HG03097 (cell line): ENCODE results near the gene WAPL.
A peak's percentile ranks its signal among the peaks of the same experiment; 100 is the strongest.
"Not testable (repeated sequence)": the region's sequence is repeated elsewhere in the genome, so short reads cannot be mapped to it uniquely, and the experiment has no call there.

Source experiments
- ATAC-seq: cut with Tn5 transposase; IDR thresholded peaks from one replicate; pipeline ENCODE4 v1.9.1; 2021; ENCODE audit not compliant: unreplicated experiment, low FRiP score

Gene WAPL

DNA sequence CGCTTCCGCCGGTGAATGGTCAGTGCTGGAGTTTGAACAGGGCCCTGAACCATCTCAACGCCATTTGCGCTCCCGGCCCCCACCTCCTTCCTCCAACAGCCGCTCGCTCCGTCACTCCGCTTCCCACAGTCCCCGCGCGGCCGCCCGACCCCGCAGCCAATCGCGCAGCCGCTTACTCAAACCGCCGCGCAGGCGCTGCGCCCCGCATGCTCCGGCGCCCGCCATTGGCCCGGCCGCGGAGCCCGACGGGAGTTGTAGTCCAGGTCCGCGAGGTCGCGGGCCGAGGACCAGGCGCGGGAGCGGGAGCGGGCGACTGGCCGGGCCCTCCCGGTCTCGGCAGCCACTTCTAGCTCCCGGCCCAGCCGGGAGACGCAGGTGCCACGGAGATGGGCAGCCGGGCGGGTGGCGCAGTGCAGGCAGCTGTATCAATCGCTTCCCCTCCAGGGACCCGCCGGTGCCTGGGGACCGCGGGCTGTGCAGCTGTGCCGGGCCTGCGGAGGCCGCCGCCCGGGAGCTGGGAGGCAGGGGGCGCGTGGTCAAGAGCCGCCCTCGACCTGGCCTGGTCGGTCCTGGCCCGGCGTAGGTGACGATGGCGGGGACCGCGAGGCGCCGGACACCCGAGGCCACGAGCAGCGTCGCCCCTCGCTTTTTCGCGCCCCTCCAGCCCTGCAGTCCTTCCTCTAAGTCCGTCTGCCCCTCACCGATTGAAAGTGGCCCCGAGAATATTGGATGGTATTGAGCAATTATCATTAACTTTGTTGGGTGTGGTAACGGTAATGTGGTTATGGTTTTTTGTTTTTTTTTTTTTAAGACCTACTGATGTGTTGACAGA lies at the start of gene WAPL:
WAPL (minus strand) TSS at position 115 of the 832 bp plus-strand sequence. CDS start 3,723 bp downstream, outside the sequence.
- peak; percentile 95 for ATAC-seq

- no peak for ATAC-seq
Measured at GRCh38 chr10:86569335-86569734, 47.7 kb upstream of the WAPL start.

GRCh38 chr10:86566518-86566917 lies 44.9 kb upstream of the WAPL start:
- not testable (repeated sequence) for ATAC-seq

DNA sequence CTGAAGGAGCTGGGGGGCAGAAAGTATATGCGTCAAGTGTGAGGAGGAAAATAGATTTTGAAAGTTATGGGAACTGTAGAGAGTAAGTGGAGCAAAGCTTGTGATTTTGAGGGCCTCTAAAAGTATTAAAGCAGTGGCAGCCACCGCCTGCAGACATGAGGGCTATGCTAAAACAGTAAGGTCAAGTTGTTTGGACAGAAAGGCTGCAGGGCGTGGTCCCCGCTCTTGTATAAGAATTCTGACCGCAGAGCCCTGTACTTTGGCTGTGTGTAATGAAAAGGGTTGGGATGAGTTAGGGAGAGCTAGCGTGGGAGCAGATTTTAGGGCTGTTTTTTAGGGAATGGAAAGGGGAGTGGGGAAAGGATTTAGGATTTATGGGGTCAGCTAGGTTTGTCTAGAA lies 41.7 kb upstream of the WAPL start:
- not testable (repeated sequence) for ATAC-seq

DNA sequence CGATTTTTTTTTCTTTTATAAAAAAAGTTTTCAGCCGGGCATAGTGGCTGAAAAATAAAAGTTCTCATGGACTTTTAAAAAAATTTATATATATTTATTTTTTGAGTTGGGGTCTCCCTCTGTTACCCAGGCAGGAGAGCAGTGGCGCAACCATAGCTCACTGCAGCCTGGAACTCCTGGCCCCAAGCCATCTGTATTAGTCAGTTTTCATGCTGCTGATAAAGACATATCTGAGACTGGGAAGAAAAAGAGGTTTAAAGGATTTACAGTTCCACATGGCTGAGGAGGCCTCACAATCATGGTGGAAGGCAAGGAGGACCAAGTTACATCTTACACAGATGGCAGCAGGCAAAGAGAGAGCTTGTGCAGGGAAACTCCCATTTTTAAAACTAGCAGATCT lies 37.1 kb upstream of the WAPL start:
- not testable (repeated sequence) for ATAC-seq

GRCh38 chr10:86556933-86557649 lies 35.5 kb upstream of the WAPL start:
- no peak for ATAC-seq

GRCh38 chr10:86556532-86556931 lies 34.9 kb upstream of the WAPL start:
- ATAC-seq: no peak

- no peak for ATAC-seq
Measured at GRCh38 chr10:86553639-86554038, 32.0 kb upstream of the WAPL start.

DNA sequence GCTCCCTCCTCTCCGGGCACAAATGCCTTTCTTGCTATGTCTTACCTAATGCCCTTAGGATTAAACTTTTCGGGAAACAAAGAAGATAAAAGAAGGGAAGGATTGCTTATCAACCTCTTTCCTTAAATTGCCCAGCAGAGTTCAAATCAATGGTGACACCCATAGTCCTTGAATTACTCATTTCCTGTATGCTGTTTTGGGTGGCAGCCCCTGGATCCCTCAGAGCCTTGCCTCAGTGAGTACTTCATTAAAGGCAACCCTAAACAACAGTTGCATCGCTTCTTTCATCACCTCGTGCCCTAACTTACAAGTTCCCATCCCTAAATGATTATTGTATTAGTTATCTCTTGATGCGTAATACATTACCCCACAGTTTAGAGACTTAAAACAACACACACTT lies 31.6 kb upstream of the WAPL start:
- ATAC-seq: no peak

GRCh38 chr10:86547296-86547695 lies 25.7 kb upstream of the WAPL start:
- ATAC-seq: no peak

DNA sequence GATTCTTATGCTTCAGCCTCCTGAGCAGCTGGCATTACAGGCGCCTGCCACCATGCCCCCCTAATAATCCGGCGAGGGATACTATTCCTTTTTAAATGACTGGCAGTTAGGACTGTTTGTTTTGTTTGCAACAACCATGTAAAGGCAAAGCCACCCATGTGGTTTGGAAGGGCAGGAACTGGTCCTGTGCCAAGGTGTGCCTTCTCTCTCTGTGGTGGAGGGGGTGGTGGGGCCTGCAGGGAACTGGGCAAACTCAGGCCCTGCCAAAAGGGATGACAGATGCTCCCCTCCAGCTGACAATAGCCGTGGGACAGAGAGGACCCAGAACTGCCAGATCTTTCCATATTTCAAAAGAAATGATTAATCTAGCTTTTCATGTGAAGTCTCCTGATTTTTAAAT lies 23.5 kb upstream of the WAPL start:
- no peak for ATAC-seq

DNA sequence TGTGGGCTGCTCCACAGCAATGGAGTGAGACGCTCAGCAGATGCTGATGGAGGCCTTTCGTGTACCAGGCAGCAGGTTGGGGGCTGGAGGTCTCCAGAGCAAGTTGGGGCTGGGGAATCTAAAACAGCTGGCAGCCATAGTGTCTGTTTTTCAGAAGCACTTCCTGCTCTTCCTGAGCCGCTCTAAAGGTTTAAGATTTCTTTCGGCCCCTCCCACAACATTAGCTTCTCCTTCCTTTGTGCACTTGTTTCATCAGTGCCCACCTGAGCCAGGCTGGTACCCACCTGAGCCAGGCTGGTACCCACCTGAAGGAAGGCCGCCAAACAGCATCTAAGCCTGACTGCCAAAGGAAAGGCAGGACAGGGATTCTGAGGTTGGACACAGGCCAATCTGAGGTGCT lies 18.4 kb upstream of the WAPL start:
- ATAC-seq: no peak

DNA sequence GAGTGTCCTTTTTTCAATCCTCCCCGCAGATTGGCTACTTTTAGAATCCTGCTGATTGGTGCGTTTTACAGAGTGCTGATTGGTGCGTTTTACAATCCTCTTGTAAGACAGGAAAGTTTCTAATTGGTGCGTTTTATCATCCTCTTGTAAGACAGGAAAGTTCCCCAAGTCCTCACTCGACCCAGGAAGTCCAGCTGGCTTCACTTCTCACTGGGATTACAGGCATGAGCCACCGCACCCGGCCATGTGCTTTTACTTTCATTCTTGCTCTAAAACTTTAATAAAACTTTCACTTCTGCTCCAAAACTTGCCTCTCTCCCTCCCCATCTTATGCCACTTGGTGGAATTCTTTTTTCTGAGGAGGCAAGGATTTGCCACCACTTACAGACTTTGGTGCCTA lies 17.0 kb upstream of the WAPL start:
- ATAC-seq: no peak

DNA sequence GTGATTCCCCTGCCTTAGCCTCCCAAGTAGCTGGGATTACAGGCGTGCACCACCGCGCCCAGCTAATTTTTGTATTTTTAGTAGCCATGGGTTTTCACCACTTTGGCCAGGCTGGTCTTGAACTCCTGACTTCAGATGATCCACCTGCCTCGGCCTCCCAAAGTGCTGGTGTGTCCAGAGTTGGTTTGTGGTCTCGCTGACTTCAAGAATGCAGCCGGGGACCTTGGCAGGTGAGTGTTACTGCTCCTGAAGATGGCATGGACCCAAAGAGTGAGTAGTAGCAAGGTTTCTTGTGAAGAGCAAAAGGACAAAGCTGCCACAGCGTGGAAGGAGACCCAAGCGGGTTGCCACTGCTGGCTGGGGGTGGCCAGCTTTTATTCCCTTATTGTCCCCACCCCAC lies 16.4 kb upstream of the WAPL start:
- not testable (repeated sequence) for ATAC-seq

DNA sequence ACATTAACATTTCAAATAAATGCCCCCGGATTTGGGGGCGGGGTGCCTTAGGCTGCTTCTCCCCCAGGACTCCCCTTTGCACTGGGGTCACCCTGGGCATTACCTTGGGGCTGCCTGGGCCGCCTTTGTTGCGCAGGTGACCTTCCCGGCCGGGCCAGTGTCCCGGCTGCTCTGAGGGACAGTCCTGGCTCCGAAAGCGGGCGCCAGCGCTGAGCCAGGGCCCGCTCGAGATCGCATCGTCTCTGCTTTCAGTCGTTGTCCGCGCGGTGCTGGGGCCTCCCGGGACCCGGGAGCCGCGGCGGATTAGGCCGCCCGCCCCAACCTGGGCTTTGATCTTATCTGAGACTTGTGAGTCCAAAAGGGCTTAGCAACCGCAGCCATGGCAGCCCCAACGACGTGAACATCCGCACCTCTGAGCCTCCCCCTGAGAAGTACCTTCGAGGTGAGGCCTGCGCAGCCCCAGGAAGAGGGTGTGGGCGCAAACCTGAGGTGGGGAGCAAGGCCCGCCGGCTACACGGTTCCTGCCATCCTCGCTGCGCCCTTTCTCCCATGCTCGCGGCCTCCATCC lies 14.8 kb upstream of the WAPL start:
- ATAC-seq: no peak

DNA sequence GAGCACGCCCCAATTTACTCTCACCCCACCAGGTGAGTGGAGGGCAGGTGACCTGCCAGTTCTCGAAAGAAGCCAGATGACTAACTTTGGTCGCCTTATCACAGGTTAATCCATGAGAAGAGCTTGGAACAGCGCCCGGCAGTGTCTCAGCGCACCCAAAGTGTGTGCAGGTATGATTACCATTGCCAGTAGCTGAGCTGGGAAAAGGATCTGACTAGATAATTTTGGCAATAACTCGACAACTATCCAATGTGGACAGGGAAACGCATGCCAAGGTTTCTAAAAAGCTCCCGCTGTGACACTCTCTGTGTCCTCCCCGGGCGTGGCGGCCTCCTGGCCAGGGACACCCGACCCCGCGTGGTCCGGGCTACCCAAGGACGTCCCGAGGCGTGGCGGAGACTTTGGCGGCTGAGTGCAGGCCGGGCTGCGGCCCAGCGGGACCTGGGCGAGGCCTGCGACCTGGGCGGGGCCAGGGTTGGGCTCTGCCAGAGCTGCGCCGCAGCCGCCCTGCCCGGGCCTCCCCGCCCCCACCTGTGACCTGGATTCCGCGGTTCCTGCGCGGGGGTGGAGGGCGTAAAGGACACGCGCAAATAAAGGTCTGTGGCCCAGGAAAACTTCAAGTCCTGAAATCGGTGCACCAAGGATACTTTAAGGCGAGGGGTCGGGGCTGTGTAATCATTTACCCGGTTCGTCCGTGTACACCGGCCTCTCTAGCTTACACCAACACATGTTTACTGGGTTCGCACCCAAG lies 13.7 kb upstream of the WAPL start:
- ATAC-seq: no peak

DNA sequence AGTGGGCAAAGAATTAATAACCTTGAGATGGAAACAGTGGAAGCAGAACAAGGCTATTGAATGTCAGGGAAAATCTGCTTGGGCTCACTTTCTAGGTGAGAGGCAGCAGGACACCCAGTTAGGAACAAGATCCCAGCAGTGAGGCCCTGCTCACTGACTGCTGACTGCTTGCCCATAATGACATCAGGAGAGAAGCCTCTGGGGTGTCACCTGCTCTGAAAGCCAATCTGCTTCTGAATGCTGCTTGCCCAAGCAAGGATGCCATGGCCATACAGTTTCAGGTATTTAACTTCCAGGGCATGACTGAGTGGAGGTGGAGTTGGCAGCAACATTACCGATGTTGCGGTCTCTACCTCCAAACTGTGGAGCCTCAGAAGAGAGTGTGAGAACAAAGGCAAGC lies 11.7 kb upstream of the WAPL start:
- no peak for ATAC-seq

- ATAC-seq: not testable (repeated sequence)
Measured at GRCh38 chr10:86528736-86529135, 7.1 kb upstream of the WAPL start.

- no peak for ATAC-seq
Measured at GRCh38 chr10:86526606-86527005, 5.0 kb upstream of the WAPL start.

DNA sequence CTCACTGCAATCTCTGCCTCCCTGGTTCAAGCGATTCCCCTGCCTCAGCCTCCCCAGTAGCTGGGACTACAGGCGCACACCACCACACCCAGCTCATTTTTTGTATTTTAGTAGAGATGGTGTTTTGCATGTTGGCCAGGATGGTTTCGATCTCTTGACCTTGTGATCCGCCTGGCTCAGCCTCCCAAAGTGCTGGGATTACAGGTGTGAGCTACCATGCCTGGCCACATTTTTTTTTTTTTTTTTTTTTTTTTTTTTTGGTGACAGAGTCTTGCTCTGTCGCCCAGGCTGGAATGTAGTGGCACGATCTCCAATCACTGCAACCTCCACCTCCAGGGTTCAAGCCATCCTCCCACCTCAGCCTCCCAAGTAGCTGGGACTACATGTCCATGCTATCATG lies 4.1 kb upstream of the WAPL start:
- ATAC-seq: not testable (repeated sequence)
